Stomach (tissue), 9 donors: ENCODE results near the gene FTO. TPM values are rescaled to one million over a fixed set of nuclear protein-coding genes. Genes with fewer than 3 reads are reported as not detected.

Experiments used
- DNase-seq, 2 donors: peaks; one replicate each; pipeline versions ENCODE4 v3.0.0 to v3.0.0-alpha.2; 2013 to 2019
- H3K27ac ChIP-seq, 5 donors: fragments of 200-600 bp in 4 of 5; sonication (generic) in 4 of 5; one replicate each; pipeline ENCODE4 v1.5.1; 2013 to 2019; ENCODE audit warnings: mild to moderate bottlenecking in 1 of 5, moderate library complexity in 1 of 5
- H3K27me3 ChIP-seq, 3 donors: fragments of 200-600 bp; sonication (generic); one replicate each; pipeline ENCODE4 v1.5.1; 2017 to 2019; ENCODE audit warnings: mixed run types in 1 of 3
- H3K36me3 ChIP-seq, 4 donors: fragments of 200-600 bp; sonication (generic); 1 replicate in 3 of 4; 2 replicates in 1 of 4; pipeline ENCODE4 v1.5.1; 2016 to 2019
- H3K4me1 ChIP-seq, 4 donors: fragments of 200-600 bp; sonication (generic); one replicate each; pipeline ENCODE4 v1.5.1; 2016 to 2019
- H3K4me3 ChIP-seq, 4 donors: fragments of 200-600 bp; sonication (generic) in 3 of 4; one replicate each; pipeline ENCODE4 v1.5.1; 2016 to 2019; ENCODE audit warnings: mild to moderate bottlenecking in 1 of 4
- H3K9me3 ChIP-seq, 4 donors: fragments of 200-600 bp; sonication (generic); one replicate each; pipeline ENCODE4 v1.5.1; 2016 to 2019
- EP300 ChIP-seq: sonication (generic); formaldehyde crosslinking; IDR thresholded peaks from one replicate; pipeline ENCODE4 v1.6.1; 2017; ENCODE audit warnings: antibody characterized with exemption
- POLR2A ChIP-seq, 4 donors: fragments of 450-650 bp; IDR thresholded peaks; one replicate each; pipeline ENCODE4 v1.6.1; 2016; ENCODE audit warnings: antibody characterized with exemption in 4 of 4, control low read depth in 2 of 4, mild to moderate bottlenecking in 1 of 4, moderate library complexity in 1 of 4
- POLR2AphosphoS5 ChIP-seq, 3 donors: sonication (generic); formaldehyde crosslinking; IDR thresholded peaks; one replicate each; pipeline ENCODE4 v1.6.1; 2016; ENCODE audit warnings: antibody characterized with exemption in 3 of 3
- WGBS, 5 donors: extraction: QIAGEN DNeasy Blood & Tissue Kit in 3 of 5; methylation state at CpG; one replicate each; pipeline versions ENCODE4 v1.1.5 to v1.1.7; 2013 to 2018; 5-methylcytosine and 5-hydroxymethylcytosine counted together
- intact Hi-C: fragments of 100-400 bp; cut with DNase I; formaldehyde crosslinking; loops from one replicate; pipeline ENCODE4 v1.15.1; 2023; ENCODE audit warnings: low total_unique reads
- polyA plus RNA-seq, 3 donors: library from polyadenylated mRNA; stranded (reverse); fragments of 200-250 nt; gene quantifications; one replicate each; pipeline ENCODE4 v1.2.3, GENCODE V29; 2013
- total RNA-seq, 5 donors: library from RNA; depleted of rRNA; stranded (reverse); fragments of >200 nt; gene quantifications; one replicate each; pipeline versions ENCODE4 v1.1.0 to v1.2.3, GENCODE V29; 2014 to 2016
- TF ChIP-seq, protein P1 (sequence below), 7 experiments: fragments of 450-650 bp in 4 of 7; fragments of 200-600 bp in 3 of 7; sonication (generic) in 3 of 7; IDR thresholded peaks; one replicate each; pipeline ENCODE4 v1.5.1; 2016 to 2019; ENCODE audit warnings: antibody characterized with exemption in 7 of 7, control low read depth in 2 of 7, mild to moderate bottlenecking in 1 of 7
- donor health status: healthy with polysubstance abuse.
- donor health status: Bipolar disorder and iron deficiency.
- donor health status: healthy.

The FTO gene
- total and polyA plus RNA-seq, 8 donors = 9.3 to 88.7 (median 24.6) TPM

DNA sequence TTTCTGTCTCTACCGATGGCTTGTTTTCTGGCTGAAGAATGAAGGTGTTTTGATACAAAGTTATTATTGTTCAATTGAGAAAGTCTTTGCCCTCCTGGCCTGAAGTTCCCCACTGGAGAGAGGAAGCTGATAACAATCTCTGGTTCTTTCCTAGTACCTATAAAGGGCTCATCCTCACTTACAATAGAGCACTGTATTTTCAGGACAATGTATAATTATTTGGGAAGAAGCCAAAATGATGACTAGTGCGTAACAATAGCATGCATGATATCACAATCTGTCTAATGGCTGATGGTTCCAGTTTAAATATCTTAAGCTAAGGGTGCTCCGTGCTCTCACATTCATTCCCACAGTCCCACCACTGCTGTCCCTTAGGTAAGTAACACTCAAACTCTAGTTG, 351.9 kb downstream of the FTO start:
- Histone ChIP-seq H3K36me3 (peaks cover 0 to 5% (median 2%) of the 10 kb centered on the region in 4 donors), H3K4me1 (no peaks in the 10 kb centered on the region), H3K9me3 (no peaks in the 10 kb centered on the region), H3K27ac (no peak overlapping the region), H3K4me3 (no peak overlapping the region), H3K27me3 (no peaks in the 10 kb centered on the region)
- 76 to 86% (median 80%) methylated on average over 3 of the region's 3 CpGs for WGBS, 5 donors
- DNase-seq = no peak
- TF ChIP-seq POLR2AphosphoS5 (IDR thresholded peaks at IDR 0.05) = no peak
- no peak for TF ChIP-seq POLR2A (IDR thresholded peaks at IDR 0.05)
- TF ChIP-seq EP300 = no peak
- TF ChIP-seq, protein P1, sequence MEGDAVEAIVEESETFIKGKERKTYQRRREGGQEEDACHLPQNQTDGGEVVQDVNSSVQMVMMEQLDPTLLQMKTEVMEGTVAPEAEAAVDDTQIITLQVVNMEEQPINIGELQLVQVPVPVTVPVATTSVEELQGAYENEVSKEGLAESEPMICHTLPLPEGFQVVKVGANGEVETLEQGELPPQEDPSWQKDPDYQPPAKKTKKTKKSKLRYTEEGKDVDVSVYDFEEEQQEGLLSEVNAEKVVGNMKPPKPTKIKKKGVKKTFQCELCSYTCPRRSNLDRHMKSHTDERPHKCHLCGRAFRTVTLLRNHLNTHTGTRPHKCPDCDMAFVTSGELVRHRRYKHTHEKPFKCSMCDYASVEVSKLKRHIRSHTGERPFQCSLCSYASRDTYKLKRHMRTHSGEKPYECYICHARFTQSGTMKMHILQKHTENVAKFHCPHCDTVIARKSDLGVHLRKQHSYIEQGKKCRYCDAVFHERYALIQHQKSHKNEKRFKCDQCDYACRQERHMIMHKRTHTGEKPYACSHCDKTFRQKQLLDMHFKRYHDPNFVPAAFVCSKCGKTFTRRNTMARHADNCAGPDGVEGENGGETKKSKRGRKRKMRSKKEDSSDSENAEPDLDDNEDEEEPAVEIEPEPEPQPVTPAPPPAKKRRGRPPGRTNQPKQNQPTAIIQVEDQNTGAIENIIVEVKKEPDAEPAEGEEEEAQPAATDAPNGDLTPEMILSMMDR (IDR thresholded peaks at IDR 0.05) = no peak
- intact Hi-C loops = no loop called here

DNA sequence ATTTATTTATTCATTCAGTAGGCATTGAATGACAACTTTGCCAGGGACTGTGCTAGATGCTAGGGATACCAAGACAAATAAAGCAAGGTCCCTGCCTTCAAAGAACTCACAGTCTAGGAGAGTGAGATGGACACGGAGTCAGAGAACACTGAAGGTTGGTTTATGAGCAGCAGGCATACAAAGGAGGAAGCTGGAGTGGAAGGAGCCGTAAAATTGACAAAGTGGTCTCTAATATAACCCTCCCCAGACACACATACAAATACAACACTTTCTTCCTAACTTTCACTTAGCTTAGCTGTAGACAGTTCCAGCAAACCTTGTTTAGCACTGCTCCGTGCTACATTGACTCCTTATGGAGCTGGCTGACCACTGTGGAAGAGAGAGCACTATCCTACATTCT, 353.0 kb downstream of the FTO start:
- WGBS, 5 donors = 90 to 96% (median 93%) methylated on average over 3 of the region's 3 CpGs
- H3K4me3 ChIP-seq = no peak overlapping the region
- H3K27ac ChIP-seq = no peak overlapping the region
- H3K27me3 ChIP-seq = no peaks in the 10 kb centered on the region
- no peaks in the 10 kb centered on the region for H3K4me1 ChIP-seq
- TF ChIP-seq POLR2AphosphoS5 (IDR thresholded peaks at IDR 0.05) (no peak), EP300 (no peak), POLR2A (IDR thresholded peaks at IDR 0.05) (no peak)
- TF ChIP-seq, protein P1 (IDR thresholded peaks at IDR 0.05) = no peak
- intact Hi-C loops = no loop called here
- H3K36me3 ChIP-seq = peaks cover 0 to 5% (median 2%) of the 10 kb centered on the region in 4 donors
- no peaks in the 10 kb centered on the region for H3K9me3 ChIP-seq
- DNase-seq = no peak

DNA sequence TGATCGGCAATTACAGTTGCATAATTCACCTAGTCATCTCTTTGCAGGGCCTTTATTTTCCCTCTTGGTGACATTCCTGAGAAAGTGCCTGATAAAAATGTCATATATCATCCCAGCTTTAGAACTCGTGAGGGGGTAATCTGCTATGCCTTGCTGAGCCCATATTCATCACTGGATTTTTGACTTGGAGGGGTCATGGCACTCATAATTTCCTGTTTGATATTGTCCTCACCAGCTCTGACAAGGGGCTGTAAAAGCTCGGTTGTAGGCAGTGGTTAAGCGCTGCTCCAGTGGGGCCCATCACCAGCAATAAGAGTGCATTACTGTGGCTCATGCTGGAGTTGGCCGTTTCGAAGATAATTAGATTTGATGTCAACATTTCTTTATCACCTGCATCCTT, 355.4 kb downstream of the FTO start:
- H3K4me3 ChIP-seq = no peak overlapping the region
- no peaks in the 10 kb centered on the region for H3K9me3 ChIP-seq
- TF ChIP-seq POLR2AphosphoS5 (IDR thresholded peaks at IDR 0.05) (no peak), EP300 (no peak), POLR2A (IDR thresholded peaks at IDR 0.05) (no peak)
- TF ChIP-seq, protein P1 (IDR thresholded peaks at IDR 0.05) = no peak
- no peaks in the 10 kb centered on the region for H3K27me3 ChIP-seq
- H3K27ac ChIP-seq = no peak overlapping the region
- peaks cover 0 to 8% (median 0%) of the 10 kb centered on the region in 4 donors for H3K4me1 ChIP-seq
- H3K36me3 ChIP-seq = peaks cover 0 to 5% (median 2%) of the 10 kb centered on the region in 4 donors
- 82 to 90% (median 87%) methylated on average over 6 of the region's 6 CpGs for WGBS, 5 donors
- no peak for DNase-seq
- intact Hi-C loops = no loop called here

DNA sequence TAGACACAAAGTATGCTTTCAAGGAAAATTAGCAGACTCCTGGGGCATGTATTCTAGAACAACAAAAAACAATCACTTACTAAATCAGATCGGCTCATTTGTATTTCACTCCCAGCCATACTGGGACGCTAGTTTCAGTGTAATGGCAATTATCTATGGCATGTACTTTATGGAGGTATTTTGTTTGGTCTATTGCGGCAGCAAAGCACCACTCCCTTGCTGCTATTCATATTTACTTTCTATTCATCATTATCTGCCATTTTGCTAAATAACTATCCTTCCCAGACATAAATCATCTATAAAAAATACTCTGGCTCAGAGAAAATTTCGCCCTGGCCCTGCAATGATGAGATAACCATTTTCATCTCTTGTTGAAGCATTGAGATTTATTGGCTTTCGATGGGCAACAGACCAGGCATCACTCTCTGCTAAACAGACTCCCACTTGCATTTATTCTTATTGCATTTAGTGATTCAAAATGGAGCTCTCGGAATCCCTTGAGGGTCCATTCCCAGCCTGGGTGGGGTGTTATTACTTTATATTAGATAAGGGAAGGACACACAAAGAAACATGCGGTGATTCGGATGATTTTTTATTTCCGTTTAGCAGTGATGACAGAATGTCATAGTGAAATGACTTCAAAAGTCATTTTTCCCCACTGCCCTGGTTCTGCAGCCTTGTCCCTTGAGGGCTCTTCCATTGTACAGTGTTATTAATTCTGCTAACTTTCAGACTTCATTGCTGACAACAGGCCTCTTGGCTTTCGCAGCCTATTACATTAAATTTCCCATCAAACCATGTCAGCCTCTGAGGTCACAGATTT, 356.9 kb downstream of the FTO start:
- H3K4me3 ChIP-seq = no peak overlapping the region
- TF ChIP-seq EP300 = no peak
- TF ChIP-seq POLR2AphosphoS5 (IDR thresholded peaks at IDR 0.05) = no peak
- TF ChIP-seq, protein P1 (IDR thresholded peaks at IDR 0.05) = no peak
- TF ChIP-seq POLR2A (IDR thresholded peaks at IDR 0.05) = no peak
- DNase-seq = peak in 1 of 2 donors; percentile 34
- no peaks in the 10 kb centered on the region for H3K27me3 ChIP-seq
- peaks cover 0 to 5% (median 2%) of the 10 kb centered on the region in 4 donors for H3K36me3 ChIP-seq
- 88 to 91% (median 90%) methylated on average over 10 of the region's 10 CpGs for WGBS, 5 donors
- no peak overlapping the region for H3K27ac ChIP-seq
- H3K9me3 ChIP-seq = no peaks in the 10 kb centered on the region
- H3K4me1 ChIP-seq = peaks cover 0 to 8% (median 0%) of the 10 kb centered on the region in 4 donors
- intact Hi-C loops = no loop called here
